ENCODE data around the gene RABGGTB. TPM values are rescaled to one million over a fixed set of nuclear protein-coding genes. Genes with fewer than 3 reads are reported as not detected.
"Not testable (repeated sequence)": the region's sequence is repeated elsewhere in the genome, so short reads cannot be mapped to it uniquely, and the experiment has no call there.

RABGGTB gene
- total RNA-seq, 1 donor from 2014 or later = 90.2 TPM

DNA sequence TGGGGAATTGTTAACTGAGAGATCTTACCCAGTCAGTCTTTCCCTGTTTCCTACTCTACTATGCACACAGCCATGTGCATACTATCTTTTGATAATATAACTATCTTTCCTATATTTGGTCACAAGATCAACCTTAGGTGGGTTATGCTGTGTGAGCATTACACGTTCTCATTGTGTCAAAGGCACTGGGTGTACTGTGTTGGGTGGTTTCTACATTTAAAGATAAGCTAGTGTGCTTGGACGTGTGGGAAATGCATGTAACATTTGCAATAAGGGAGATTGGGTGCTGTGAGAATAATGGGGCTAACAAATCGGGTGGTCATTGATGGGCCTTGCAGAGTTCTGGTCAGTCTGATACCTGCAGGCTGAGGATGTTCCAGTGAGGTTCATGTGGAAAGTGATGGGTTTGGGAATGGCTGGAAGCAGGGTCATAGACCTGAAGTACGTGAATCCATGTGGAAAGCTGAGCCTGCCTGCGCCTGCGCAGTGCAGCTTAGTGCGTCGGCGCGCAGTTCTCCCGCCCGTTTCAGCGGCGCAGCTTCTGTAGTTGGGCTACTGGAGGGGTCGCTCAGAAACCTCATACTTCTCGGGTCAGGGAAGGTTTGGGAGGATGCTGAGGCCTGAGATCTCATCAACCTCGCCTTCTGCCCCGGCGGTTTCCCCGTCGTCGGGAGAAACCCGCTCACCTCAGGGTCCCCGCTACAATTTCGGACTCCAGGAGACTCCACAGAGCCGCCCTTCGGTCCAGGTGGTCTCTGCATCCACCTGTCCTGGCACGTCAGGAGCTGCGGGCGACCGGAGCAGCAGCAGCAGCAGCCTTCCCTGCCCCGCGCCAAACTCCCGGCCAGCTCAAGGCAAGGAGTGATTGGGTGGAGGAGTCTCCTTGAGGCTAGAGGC, 10.6 kb downstream of the RABGGTB start, which contains the start of gene MSH4:
Gene MSH4, plus strand, starts transcription at position 507 of the 897 bp plus-strand sequence. Its CDS starts 104 bp downstream, at position 611.
- DNase-seq = no peak

DNA sequence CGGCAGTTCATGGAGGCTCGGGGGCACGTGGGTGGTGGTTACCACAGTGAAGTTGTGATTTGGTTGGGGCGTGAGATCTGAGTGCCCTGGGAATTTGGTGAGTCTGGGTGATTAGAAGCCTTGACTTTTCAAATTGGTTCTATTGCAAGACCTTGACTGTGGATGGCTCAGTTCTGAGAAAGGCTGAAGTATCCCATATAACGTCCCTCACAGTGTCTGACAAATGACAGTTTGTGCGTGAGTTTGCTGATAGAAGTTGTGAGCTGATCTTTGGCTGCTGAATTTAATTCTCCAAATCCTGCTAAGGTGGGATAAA, 11.2 kb downstream of the RABGGTB start:
- DNase-seq = no peak

DNA sequence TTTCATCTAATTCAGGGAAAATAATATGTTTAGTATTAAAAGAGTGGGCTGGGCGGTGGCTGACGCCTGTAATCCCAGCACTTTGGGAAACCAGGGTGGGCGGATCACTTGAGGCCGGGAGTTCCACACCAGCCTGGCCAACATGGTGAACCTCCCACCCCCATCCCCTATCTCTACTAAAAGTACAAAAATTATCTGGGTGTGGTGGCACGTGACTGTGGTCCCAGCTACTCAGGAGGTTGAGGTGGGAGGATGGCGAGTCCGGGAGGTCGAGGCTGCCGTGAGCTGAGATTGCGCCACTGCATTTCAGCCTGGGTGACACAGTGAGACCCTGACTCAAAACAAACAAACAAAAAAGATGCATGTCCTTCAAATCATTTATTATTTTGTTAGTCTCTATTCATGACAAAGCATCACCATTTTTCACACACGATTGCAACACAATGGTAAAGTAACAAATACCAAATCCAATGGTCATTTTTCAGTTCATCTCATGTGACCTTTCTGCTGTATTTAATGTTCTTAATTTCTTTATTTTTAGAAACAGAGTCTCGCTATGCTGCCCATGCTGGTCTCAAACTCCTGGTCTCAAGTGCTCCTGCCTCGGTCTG, 11.7 kb downstream of the RABGGTB start:
- DNase-seq = no peak

DNA sequence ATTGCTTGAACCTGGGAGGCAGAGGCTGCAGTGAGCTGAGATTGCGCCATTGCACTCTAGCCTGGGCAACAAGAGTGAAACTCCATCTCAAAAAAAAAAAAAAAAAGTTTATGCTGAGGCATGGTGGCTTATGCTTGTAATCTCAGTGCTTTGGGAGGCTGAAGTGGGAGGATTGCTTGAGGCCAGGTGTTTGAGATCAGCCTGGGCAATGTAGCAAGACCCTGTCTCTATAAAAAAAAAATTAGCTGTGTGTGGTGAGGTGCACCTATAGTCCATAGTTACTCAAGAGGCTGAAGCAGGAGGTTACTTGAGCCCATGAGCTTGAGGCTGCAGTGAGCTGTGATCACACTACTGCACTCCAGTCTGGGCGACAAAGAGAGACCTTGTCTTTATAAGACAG, 15.4 kb downstream of the RABGGTB start:
- DNase-seq = not testable (repeated sequence)

DNA sequence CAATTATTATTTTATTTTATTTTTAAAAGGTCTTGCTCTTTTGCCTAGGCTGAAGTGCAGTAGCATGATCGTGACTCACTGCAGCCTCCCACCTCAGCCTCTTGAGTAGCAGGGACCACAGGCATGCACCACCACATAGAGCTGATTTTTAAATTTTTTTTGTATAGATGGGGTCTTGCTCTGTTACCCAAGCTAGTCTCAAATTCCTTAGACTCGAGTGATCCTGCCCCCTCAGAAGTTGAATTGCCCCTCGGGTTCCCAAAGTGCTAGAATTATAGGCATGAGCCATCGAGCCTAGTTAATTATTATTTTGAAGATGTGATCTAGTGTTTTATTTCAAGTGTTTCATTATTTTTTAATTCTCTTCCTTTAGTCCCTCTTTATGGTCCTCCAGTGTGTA, 22.9 kb downstream of the RABGGTB start:
- DNase-seq = no peak

DNA sequence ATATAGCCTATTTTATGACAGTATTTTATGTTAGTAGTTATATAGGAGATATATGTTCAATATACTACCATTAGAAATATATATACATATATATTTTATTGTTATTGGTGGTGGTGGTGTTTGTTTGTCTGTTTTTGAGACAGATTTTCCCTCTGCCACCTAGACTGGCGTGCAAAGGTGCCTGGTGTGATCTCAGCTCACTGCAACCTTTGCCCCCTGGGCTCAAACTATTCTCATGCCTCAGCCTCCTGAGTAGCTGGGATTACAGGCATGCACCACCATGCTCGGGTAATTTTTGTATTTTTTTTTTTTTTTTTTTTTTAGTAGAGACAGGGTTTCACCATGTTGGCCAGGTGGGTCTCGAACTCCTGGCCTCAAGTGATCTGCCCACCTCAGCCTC, 24.1 kb downstream of the RABGGTB start:
- DNase-seq = not testable (repeated sequence)

DNA sequence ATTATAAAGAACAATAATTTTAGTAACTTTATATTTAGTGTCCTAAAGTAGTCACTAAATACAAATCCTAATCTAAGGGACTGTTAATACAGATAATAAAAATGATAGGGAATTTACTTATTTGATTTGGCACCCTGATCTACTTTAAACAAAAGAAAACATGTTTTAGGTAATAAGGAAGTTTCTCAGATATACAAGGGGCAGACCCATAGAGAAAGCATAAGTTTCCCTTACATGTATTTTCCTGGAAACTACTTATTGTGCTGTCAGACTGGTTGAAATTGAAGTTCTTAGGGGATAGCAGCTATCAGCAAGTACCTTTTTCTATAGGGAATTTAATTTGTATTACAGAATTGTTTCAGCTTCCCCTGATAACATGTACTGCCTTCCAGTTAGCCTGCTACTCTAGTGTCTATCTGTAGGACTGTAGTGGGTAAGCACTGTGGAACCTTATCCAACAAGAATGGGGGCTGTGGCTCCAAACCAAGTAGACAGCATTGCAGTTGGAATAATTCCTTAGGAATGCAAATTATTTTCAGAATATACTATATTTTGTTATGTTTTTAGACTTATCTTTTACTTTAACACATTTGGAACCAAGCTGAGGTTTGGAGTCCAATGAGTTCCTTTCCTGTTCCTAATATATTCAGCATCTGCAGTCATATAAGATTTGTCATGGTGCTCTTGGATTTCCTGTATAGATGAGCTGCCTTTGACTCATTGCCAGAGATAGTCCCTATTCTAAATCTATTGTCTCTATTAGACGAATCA, 25.3 kb downstream of the RABGGTB start:
- DNase-seq = no peak

DNA sequence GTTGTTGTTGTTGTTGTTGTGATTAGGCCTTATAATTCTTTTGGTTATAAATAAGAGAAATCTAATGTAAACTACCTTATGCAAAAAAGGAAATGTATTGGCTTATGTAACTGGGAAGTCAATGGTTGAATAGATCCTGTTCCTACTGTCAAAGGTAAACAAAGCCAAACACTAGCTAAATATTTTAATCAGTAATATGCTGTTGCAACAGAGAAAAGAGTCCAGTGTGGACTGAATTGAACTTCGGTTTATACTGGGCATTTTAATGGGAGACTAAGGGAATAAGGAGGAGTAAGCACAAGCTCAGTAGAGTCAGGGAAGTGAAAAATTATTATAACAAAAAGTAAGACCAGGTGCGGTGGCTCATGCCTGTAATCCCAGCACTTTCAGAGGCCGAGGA, 26.0 kb downstream of the RABGGTB start:
- no peak for DNase-seq

DNA sequence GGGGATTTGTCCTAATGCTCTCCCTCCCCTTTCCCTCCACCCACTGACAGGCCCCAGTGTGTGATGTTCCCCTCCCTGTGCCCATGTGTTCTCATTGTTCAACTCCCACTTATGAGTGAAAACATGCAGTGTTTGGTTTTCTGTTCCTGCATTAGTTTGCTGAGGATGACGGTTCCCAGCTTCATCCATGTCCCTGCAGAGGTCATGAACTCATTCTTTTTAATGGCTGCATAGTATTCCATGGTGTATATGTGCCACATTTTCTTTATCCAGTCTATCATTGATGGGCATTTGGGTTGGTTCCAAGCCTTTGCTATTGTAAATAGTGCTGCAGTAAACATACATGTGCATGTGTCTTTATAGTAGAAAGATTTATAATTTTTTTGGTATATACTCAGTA, 37.5 kb downstream of the RABGGTB start:
- DNase-seq = not testable (repeated sequence)

DNA sequence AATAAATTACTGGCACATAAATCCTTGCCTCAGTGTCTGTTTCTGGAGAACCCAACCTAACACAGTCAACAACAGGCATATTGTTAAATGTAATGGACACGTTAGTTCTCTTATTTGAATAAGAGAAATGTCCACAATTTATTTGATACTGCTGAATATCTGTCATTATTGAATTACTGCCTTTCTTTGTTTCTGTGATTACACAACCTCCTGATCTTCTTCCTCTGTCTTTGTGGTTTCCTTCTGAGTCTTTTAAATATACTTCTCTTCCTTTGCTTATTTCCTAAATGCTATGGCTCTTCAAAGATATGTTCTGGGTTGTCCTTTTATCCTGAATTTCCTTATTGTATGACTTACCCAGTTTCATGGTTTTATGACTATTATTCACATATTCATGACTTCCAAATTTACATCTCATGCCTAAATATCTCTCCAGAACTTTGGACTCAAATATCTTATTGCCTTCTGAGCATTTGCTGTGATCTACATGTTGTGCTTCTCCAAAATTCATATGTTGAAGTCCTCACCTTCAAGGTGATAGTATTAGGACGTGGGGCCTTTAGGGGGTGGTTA, 50.6 kb downstream of the RABGGTB start:
- no peak for DNase-seq

DNA sequence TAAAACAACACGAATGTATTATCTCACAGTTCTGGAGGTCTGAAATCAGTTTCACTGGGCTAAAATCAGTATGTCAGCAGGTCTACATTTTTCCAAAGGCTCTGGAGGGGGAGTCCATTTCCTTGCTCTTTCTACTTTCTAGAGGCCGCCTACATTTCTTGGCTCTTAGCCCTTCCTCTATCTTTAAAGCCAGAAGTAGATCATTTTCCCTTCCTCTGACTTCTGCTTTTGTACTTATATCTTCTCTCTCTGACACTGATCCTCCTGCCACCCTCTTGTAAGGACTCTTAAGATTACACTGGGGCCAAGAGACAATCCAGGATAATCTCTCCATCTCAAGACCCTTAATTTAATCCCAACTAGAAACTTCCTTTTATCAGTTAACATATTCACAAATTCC, 52.0 kb downstream of the RABGGTB start:
- no peak for DNase-seq

DNA sequence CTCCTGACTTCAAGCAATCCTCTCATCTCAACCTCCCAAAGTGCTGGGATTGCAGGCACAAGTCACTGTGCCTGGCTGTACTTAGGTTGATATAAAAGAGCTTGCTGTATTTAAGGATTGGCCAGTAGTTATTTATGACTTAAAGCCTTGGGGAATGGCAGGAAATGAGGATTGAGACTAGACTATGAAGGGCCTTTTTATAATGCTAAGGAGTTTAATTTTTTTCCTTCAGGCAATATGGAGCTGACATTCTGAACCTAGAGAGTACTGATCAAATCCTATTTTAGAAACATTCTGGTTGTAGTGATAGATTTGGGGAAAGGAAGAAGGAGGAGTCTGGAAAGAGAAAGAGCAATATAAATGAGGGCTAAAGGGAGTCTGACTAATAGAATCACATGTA, 55.4 kb downstream of the RABGGTB start:
- no peak for DNase-seq

Small RNA genes lying within 50 kb of the gene (small RNA-seq; reads per million reads assigned to genes)
- gene SNORD45A = not detected
- not detected for gene SNORD45B
- gene SNORD45C = not detected

Other genes starting within 250 kb of the RABGGTB start
- 266 TPM for gene SLC44A5, start 175.1 kb upstream of the RABGGTB start, total RNA-seq
- 69.1 TPM for gene ACADM, start 61.5 kb upstream of the RABGGTB start, total RNA-seq
- 1.6 TPM for gene MSH4, start 10.6 kb downstream of the RABGGTB start, total RNA-seq
- gene ASB17, start 146.1 kb downstream of the RABGGTB start, total RNA-seq = not detected